Endometrium (tissue), 2 donors: ENCODE data around the gene STX10.

Experiments
- FAIRE-seq: peaks from 2 replicates; lab custom pipeline; 2012; peaks lifted over from hg19 to GRCh38; lab: Jason Lieb, UNC
- donor health status: control.
- donor health status: control.

STX10 gene

DNA sequence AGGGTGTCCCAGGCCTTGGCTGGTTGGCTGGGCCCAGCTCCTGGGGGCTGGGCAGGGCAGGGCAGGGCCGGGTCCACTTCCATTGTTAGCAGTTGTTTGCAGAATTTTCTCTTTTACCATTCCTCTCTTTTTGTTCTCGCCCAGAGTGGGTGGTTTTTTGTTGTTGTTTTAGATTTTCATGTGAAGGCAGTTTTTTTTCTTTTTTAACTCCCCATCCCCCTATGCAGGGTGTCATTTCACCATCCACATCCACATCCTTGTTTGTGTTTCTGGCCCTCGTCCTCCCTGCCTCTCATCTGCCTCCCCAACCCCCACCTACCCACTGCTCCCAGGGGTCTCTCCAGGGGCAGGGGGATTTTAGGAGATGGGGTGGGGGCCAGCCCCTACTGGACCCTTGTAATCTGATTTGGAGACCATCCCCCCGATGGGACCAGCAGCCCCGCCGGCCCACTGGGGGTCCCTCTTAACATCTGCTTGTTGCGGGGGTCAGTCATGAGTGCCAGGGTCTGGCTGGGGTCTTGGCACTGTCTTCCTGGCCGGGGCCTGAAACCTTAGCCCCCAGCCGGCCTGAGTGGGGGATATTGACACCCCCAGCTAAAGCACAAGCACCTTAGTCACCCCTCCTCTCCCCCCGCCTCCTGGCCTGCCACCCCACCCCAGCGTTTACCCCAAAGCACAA lies 10.4 kb downstream of the STX10 start:
- no peak for FAIRE-seq

GRCh38 chr19:13138916-13139198 lies 11.3 kb downstream of the STX10 start:
- FAIRE-seq: no peak

- no peak for FAIRE-seq
Observed at GRCh38 chr19:13138171-13138915, 11.8 kb downstream of the STX10 start.

DNA sequence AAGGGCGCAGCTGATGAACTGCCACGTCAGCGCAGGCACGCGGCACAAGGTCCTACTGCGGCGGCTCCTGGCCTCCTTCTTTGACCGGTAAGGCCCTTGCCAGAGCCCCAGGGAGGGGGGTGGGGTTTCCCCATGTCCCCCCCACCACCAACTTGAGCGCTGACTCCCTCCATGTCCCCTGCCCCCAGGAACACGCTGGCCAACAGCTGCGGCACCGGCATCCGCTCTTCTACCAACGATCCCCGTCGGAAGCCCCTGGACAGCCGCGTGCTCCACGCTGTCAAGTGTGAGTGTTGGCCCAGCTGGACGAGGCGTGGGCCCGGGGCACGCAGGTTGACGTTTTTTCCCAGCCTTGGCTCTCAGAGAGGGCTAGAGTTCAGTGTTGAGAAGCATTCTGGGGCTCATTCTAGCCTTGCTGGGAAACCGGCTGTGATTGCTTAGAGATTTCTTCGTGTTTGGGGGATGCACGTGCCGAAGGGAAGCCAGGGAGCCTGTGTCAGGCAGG lies 12.8 kb downstream of the STX10 start:
- no peak for FAIRE-seq

- no peak for FAIRE-seq
Observed at GRCh38 chr19:13135068-13136062, 14.8 kb downstream of the STX10 start.

GRCh38 chr19:13134626-13135025 lies 15.5 kb downstream of the STX10 start:
- FAIRE-seq: no peak

DNA sequence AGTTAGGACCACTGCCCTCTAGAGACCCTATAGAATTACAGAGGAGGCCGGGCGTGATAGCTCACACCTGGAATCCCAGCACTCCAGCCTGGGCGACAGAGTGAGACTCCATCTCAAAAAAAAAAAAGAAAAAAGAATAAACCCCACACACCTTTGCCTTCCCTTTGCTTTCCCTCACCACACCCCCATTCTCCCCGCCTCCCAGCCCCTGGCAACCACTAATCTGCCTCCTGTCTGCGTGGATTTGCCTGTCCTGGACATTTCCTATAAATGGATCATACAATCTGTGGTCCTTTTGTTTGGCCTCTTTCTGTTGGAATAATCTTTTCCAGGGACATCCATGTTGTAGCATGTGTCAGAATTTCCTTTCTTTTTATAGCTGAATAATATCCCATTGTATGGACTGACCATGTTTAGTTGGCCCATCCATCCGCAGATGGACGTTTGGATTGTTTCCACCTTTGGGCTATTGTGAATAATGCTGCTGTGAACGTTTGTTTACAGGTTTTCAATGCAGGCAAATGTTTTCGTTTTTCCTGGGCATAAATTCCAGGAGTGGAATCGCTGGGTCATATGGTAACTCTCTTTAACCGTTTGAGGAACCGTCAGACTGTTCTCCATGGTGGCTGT lies 16.8 kb downstream of the STX10 start:
- no peak for FAIRE-seq

GRCh38 chr19:13132471-13133180 lies 17.5 kb downstream of the STX10 start:
- no peak for FAIRE-seq

GRCh38 chr19:13130886-13131490 lies 19.2 kb downstream of the STX10 start:
- FAIRE-seq: no peak

GRCh38 chr19:13129384-13129783 lies 20.8 kb downstream of the STX10 start:
- FAIRE-seq: no peak

- no peak for FAIRE-seq
Observed at GRCh38 chr19:13128583-13128982, 21.6 kb downstream of the STX10 start.

DNA sequence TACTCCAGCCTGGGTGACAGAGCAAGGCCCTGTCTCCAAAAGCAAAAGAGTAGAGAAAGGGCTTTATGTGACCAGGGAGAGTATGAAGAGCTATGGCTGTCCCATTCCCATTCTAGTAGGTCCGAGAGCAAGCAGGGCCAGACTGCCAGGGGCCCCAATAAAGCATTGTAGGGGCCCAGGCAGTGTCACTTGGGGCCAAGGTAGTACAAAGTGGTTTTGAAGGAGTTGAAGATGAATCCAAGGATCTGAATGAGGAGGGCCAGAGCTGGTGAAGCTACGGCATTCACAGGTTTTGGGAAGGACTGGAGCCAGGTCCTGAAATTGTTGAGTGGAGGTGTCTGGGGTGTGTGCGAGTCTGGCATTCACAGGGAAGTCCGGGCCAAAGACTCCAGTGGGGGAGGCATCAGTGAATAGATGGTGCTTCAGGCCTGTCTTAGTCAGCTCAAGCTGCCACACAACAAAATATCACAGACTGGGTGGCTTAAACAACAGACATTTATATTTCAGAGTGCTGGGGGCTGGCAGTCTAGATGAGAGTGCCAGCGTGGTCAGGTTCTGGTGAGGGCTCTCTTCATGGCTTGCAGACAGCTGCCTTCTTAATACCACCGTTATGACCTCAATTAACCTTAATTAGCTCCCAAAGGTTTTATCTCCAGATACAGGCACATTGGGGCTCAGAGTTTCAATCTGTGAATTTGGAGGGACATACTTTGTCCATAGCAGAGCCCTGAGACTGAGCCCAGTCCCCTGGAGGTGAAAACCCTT lies 22.2 kb downstream of the STX10 start:
- FAIRE-seq: no peak

GRCh38 chr19:13127051-13127450 lies 23.1 kb downstream of the STX10 start:
- no peak for FAIRE-seq

- FAIRE-seq: no peak
Observed at GRCh38 chr19:13122980-13123957, 26.9 kb downstream of the STX10 start.

DNA sequence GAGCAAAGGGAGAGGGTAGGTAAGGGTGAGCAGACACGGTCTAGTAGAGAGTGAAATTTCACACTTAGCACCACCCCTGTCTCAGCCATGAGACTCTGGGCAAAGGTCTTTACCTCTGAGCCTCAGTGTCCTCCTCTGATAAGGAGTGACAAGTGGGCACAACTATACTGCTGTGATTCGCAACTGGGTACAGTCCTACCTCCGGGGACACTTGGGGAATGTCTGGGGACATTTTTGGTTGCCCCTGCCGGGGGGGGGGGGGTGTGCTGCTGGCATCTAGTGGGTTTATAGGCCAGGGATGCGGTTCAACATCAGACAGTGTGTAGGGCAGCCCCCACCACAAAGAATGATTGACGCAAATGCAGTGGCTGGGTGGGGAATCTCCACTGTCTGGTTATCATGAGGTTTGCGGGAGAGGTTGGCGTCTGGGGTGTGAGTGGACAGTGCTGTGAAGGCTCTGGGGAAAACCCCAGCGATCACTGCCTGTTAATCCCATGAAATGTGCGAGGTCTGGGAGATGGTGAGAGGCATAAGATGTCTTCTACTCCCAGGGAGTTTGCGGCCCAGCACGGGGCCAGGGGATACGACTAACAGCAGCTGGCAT lies 27.8 kb downstream of the STX10 start:
- FAIRE-seq: no peak

- FAIRE-seq: no peak
Observed at GRCh38 chr19:13121551-13122274, 28.5 kb downstream of the STX10 start.

GRCh38 chr19:13120817-13121216 lies 29.4 kb downstream of the STX10 start:
- FAIRE-seq: no peak

DNA sequence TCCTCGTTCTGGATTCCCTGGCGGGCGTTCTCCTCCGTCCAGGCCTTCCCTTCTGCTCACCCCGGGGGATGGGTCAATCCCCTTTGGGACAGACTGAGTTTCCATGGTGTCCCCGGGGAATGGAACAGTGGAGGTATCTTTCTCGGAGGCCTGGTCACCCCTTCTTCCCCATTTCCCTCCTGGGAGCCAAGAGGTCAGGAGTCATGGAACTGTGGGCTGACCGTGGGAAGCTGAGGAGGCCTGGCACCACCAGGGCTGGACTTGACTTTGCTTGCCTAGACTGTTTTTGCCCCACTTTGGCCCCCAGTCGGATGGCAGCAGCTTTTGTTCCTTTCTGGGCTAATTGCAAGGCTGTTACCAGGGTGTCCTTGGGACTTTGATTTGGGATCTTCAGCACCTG lies 30.1 kb downstream of the STX10 start:
- no peak for FAIRE-seq
